Loucy (cell line): ENCODE data around the gene KCNK3.

Experiments used
- H2AFZ ChIP-seq: fragments of 200-600 bp; sonication (generic); 2 replicates; pipeline ENCODE4 v1.6.0; 2016; ENCODE audit warnings: antibody characterized with exemption, mild to moderate bottlenecking, low read length, moderate library complexity
- H3F3A ChIP-seq: fragments of 200-600 bp; 2 replicates; pipeline ENCODE4 v1.6.0; 2016; ENCODE audit warnings: antibody characterized with exemption, low read depth, mild to moderate bottlenecking
- H3K27me3 ChIP-seq: fragments of 200-600 bp; sonication (generic); 2 replicates; pipeline ENCODE4 v1.6.1; 2014; ENCODE audit warnings: low read length, mild to moderate bottlenecking; ENCODE audit not compliant: insufficient read depth, poor library complexity, severe bottlenecking
- H3K36me3 ChIP-seq: fragments of 200-600 bp; sonication (generic); 2 replicates; pipeline ENCODE4 v1.6.1; 2016; ENCODE audit warnings: low read length; ENCODE audit not compliant: insufficient read depth
- H3K4me1 ChIP-seq: fragments of 200-600 bp; sonication (generic); 2 replicates; pipeline ENCODE4 v1.5.1; 2014; ENCODE audit warnings: low read length, mild to moderate bottlenecking; ENCODE audit not compliant: insufficient read depth, poor library complexity, severe bottlenecking
- H3K4me2 ChIP-seq: fragments of 200-600 bp; sonication (generic); 2 replicates; pipeline ENCODE4 v1.6.0; 2014; ENCODE audit warnings: antibody characterized with exemption, low read length, low read depth, mild to moderate bottlenecking; ENCODE audit not compliant: poor library complexity, severe bottlenecking
- H3K4me3 ChIP-seq: fragments of 200-600 bp; sonication (generic); 2 replicates; pipeline ENCODE4 v1.5.1; 2014; ENCODE audit warnings: low read length, mild to moderate bottlenecking, mixed read lengths; ENCODE audit not compliant: poor library complexity, severe bottlenecking
- H3K79me2 ChIP-seq: fragments of 200-600 bp; sonication (generic); 2 replicates; pipeline ENCODE4 v1.6.1; 2014; ENCODE audit warnings: low read length; ENCODE audit not compliant: insufficient read depth
- H3K9ac ChIP-seq: fragments of 200-600 bp; sonication (generic); 2 replicates; pipeline ENCODE4 v1.6.0; 2014; ENCODE audit warnings: mild to moderate bottlenecking, low read depth, low read length, moderate library complexity; ENCODE audit not compliant: poor library complexity, severe bottlenecking
- H3K9me2 ChIP-seq: fragments of 200-600 bp; sonication (generic); replicated peaks from 2 replicates; pipeline ENCODE4 v1.6.1; 2016; ENCODE audit warnings: low read depth, low read length, mixed read lengths
- H3K9me3 ChIP-seq: fragments of 200-600 bp; sonication (generic); 2 replicates; pipeline ENCODE4 v1.6.1; 2014; ENCODE audit warnings: mild to moderate bottlenecking, antibody characterized with exemption, low read length, low read depth; ENCODE audit not compliant: insufficient read depth
- H4K20me1 ChIP-seq: fragments of 200-600 bp; sonication (generic); 2 replicates; pipeline ENCODE4 v1.6.0; 2014; ENCODE audit warnings: antibody characterized with exemption, low read length, mild to moderate bottlenecking; ENCODE audit not compliant: insufficient read depth, poor library complexity, severe bottlenecking
- CTCF ChIP-seq: fragments of 200-600 bp; sonication (generic); conservative IDR thresholded peaks from 2 replicates; pipeline ENCODE4 v1.5.1; 2014; ENCODE audit warnings: mild to moderate bottlenecking, antibody characterized with exemption, low read length
- EZH2phosphoT487 ChIP-seq: fragments of 200-600 bp; IDR thresholded peaks from 2 replicates; pipeline ENCODE4 v1.6.1; 2018; ENCODE audit warnings: antibody characterized with exemption, mild to moderate bottlenecking, moderate library complexity, borderline replicate concordance

The KCNK3 gene

GRCh38 chr2:26772064-26773001 lies 79.8 kb downstream of the KCNK3 start:
- Histone ChIP-seq H3K36me3 (peaks cover 17% of the 10 kb centered on the region; the same call in 1 of the 2 replicates), H4K20me1 (peaks cover 8% of the 10 kb centered on the region), H3K4me1 (peaks cover 32% of the 10 kb centered on the region)

GRCh38 chr2:26776195-26776800 lies 83.8 kb downstream of the KCNK3 start:
- no peaks in the 10 kb centered on the region for H3K79me2 ChIP-seq
- H3K36me3 ChIP-seq, result peaks cover 32% of the 10 kb centered on the region; the same call in 1 of the 2 replicates
- peaks cover 14% of the 10 kb centered on the region for H3K4me1 ChIP-seq
- no peaks in the 10 kb centered on the region for H3F3A ChIP-seq
- H3K4me3 ChIP-seq, result no peak overlapping the region
- H3K27me3 ChIP-seq, result no peaks in the 10 kb centered on the region
- no peaks in the 10 kb centered on the region for H3K9me3 ChIP-seq
- TF ChIP-seq EZH2phosphoT487, result no peak
- H3K9ac ChIP-seq, result no peak overlapping the region
- H3K4me2 ChIP-seq, result no peak overlapping the region
- H2AFZ ChIP-seq, result no peak overlapping the region
- no peaks in the 10 kb centered on the region for H3K9me2 ChIP-seq
- no peaks in the 10 kb centered on the region for H4K20me1 ChIP-seq

More at GRCh38 chr2:26772064-26773001, 79.8 kb downstream of the KCNK3 start:
- H3K4me2 ChIP-seq, result no peak overlapping the region
- H3K9me2 ChIP-seq, result no peaks in the 10 kb centered on the region
- peaks cover 16% of the 10 kb centered on the region; the same call in 1 of the 2 replicates for H3K79me2 ChIP-seq
- H3K27me3 ChIP-seq, result no peaks in the 10 kb centered on the region
- TF ChIP-seq EZH2phosphoT487 (no peak), CTCF (no peak)
- H2AFZ ChIP-seq, result no peak overlapping the region
- no peaks in the 10 kb centered on the region for H3F3A ChIP-seq
- H3K9me3 ChIP-seq, result no peaks in the 10 kb centered on the region
- no peak overlapping the region for H3K4me3 ChIP-seq
- no peak overlapping the region for H3K9ac ChIP-seq

GRCh38 chr2:26778098-26778497 lies 85.6 kb downstream of the KCNK3 start:
- no peaks in the 10 kb centered on the region for H4K20me1 ChIP-seq

More at GRCh38 chr2:26778098-26778497, 85.6 kb downstream of the KCNK3 start:
- H3K36me3 ChIP-seq, result peaks cover 32% of the 10 kb centered on the region; the same call in 1 of the 2 replicates
- no peaks in the 10 kb centered on the region for H3K9me3 ChIP-seq
- H3K4me2 ChIP-seq, result no peak overlapping the region
- no peak for TF ChIP-seq CTCF
- TF ChIP-seq EZH2phosphoT487, result no peak
- no peaks in the 10 kb centered on the region for H3K27me3 ChIP-seq
- no peaks in the 10 kb centered on the region for H3K4me1 ChIP-seq
- no peaks in the 10 kb centered on the region for H3K79me2 ChIP-seq
- H3K9me2 ChIP-seq, result no peaks in the 10 kb centered on the region
- H3F3A ChIP-seq, result no peaks in the 10 kb centered on the region
- no peak overlapping the region for H3K9ac ChIP-seq
- no peak overlapping the region for H3K4me3 ChIP-seq
- no peak overlapping the region for H2AFZ ChIP-seq
